Ishikawa (cell line): ENCODE data around the gene RHOJ.

ENCODE experiments used
- CEBPB ChIP-seq: IDR thresholded peaks from 2 replicates; pipeline ENCODE4 v1.6.1; 2012
- CREB1 ChIP-seq: IDR thresholded peaks from 2 replicates; pipeline ENCODE4 v1.6.1; 2012; ENCODE audit warnings: low read depth
- EGR1 ChIP-seq: IDR thresholded peaks from 2 replicates; pipeline ENCODE4 v1.6.1; 2012
- EP300 ChIP-seq: IDR thresholded peaks from 2 replicates; pipeline ENCODE4 v1.6.1; 2012; ENCODE audit warnings: borderline replicate concordance
- FOXM1 ChIP-seq: IDR thresholded peaks from 2 replicates; pipeline ENCODE4 v1.6.1; 2012; ENCODE audit warnings: low read depth, borderline replicate concordance
- NFIC ChIP-seq: IDR thresholded peaks from 2 replicates; pipeline ENCODE4 v1.6.1; 2012
- RAD21 ChIP-seq: IDR thresholded peaks from 2 replicates; pipeline ENCODE4 v1.6.1; 2012; ENCODE audit warnings: low read depth
- TAF1 ChIP-seq: IDR thresholded peaks from 2 replicates; pipeline ENCODE4 v1.6.1; 2012; ENCODE audit warnings: low read depth, mild to moderate bottlenecking
- TCF12 ChIP-seq: IDR thresholded peaks from 2 replicates; pipeline ENCODE4 v1.6.1; 2012; ENCODE audit warnings: low read depth
- TEAD4 ChIP-seq: IDR thresholded peaks from 2 replicates; pipeline ENCODE4 v1.6.1; 2012
- YY1 ChIP-seq: IDR thresholded peaks from 2 replicates; pipeline ENCODE4 v1.6.1; 2012; ENCODE audit warnings: low read depth
- ZBTB7A ChIP-seq: IDR thresholded peaks from 2 replicates; pipeline ENCODE4 v1.6.1; 2012; ENCODE audit warnings: low read depth
- TF ChIP-seq, protein P1 (sequence below): IDR thresholded peaks from 2 replicates; pipeline ENCODE4 v1.6.1; 2012; ENCODE audit warnings: low read depth, mild to moderate bottlenecking
- TF ChIP-seq, protein P2 (sequence below): IDR thresholded peaks from 2 replicates; pipeline ENCODE4 v1.6.1; 2012
- TF ChIP-seq, protein P3 (sequence below): IDR thresholded peaks from 2 replicates; pipeline ENCODE4 v1.6.1; 2012

Gene RHOJ

DNA sequence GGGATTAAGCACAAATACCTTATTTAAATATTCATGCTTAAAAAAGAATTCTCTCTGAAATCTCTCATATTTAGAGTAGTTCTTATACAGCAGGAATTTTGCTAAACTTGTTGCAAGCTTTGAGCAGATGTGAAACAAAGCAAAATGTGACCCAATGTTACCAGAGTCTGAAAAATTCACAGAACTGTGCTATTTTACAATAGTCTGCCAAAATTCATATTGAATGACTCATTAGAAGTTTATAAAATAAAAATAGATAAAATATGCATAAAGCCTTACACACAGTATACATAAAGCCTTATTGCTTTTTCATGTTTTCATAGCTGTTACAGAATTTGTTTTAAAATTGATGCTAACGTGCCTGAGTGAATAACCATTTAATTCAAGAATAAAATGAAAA lies 17.8 kb upstream of the RHOJ start:
- TF ChIP-seq, protein P1, sequence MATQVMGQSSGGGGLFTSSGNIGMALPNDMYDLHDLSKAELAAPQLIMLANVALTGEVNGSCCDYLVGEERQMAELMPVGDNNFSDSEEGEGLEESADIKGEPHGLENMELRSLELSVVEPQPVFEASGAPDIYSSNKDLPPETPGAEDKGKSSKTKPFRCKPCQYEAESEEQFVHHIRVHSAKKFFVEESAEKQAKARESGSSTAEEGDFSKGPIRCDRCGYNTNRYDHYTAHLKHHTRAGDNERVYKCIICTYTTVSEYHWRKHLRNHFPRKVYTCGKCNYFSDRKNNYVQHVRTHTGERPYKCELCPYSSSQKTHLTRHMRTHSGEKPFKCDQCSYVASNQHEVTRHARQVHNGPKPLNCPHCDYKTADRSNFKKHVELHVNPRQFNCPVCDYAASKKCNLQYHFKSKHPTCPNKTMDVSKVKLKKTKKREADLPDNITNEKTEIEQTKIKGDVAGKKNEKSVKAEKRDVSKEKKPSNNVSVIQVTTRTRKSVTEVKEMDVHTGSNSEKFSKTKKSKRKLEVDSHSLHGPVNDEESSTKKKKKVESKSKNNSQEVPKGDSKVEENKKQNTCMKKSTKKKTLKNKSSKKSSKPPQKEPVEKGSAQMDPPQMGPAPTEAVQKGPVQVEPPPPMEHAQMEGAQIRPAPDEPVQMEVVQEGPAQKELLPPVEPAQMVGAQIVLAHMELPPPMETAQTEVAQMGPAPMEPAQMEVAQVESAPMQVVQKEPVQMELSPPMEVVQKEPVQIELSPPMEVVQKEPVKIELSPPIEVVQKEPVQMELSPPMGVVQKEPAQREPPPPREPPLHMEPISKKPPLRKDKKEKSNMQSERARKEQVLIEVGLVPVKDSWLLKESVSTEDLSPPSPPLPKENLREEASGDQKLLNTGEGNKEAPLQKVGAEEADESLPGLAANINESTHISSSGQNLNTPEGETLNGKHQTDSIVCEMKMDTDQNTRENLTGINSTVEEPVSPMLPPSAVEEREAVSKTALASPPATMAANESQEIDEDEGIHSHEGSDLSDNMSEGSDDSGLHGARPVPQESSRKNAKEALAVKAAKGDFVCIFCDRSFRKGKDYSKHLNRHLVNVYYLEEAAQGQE: no peak
- TF ChIP-seq TAF1: no peak
- no peak for TF ChIP-seq FOXM1
- TF ChIP-seq, protein P2, sequence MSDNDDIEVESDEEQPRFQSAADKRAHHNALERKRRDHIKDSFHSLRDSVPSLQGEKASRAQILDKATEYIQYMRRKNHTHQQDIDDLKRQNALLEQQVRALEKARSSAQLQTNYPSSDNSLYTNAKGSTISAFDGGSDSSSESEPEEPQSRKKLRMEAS: no peak
- TF ChIP-seq, protein P3, sequence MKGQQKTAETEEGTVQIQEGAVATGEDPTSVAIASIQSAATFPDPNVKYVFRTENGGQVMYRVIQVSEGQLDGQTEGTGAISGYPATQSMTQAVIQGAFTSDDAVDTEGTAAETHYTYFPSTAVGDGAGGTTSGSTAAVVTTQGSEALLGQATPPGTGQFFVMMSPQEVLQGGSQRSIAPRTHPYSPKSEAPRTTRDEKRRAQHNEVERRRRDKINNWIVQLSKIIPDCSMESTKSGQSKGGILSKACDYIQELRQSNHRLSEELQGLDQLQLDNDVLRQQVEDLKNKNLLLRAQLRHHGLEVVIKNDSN: no peak
- TF ChIP-seq CEBPB: no peak

GRCh38 chr14:63191211-63191610 lies 13.0 kb upstream of the RHOJ start:
- TF ChIP-seq TEAD4 (no peak), CEBPB (no peak), TCF12 (no peak), EP300 (no peak), CREB1 (no peak), RAD21 (no peak), EGR1 (no peak), YY1 (no peak), NFIC (no peak), FOXM1 (no peak), ZBTB7A (no peak), TAF1 (no peak)
- TF ChIP-seq, protein P3: no peak
- TF ChIP-seq, protein P1: no peak
- TF ChIP-seq, protein P2: no peak

GRCh38 chr14:63192085-63192484 lies 12.2 kb upstream of the RHOJ start:
- TF ChIP-seq NFIC (no peak), EP300 (no peak), EGR1 (no peak), TEAD4 (no peak), RAD21 (no peak), TAF1 (no peak), CREB1 (no peak), TCF12 (no peak), FOXM1 (no peak)
- TF ChIP-seq, protein P3: no peak
- TF ChIP-seq, protein P2: no peak

GRCh38 chr14:63193236-63193635 lies 11.0 kb upstream of the RHOJ start:
- TF ChIP-seq, protein P2: no peak
- TF ChIP-seq CEBPB (no peak), RAD21 (no peak), TEAD4 (no peak), YY1 (no peak), CREB1 (no peak), TAF1 (no peak), TCF12 (no peak), EGR1 (no peak), NFIC (no peak), EP300 (no peak), FOXM1 (no peak)
- TF ChIP-seq, protein P3: no peak
- TF ChIP-seq, protein P1: no peak
